GM12875 (cell line): ENCODE results near the gene CNOT10.
"Not testable (repeated sequence)": the region's sequence is repeated elsewhere in the genome, so short reads cannot be mapped to it uniquely, and the experiment has no call there.

Experiments
- H3K4me3 ChIP-seq: one replicate; pipeline ENCODE4 v1.5.1; 2011; ENCODE audit warnings: low read depth, low read length, control low read depth
- TF ChIP-seq, protein P1 (sequence below): IDR thresholded peaks from 2 replicates; pipeline ENCODE4 v1.5.1; 2011; ENCODE audit warnings: low read depth, mild to moderate bottlenecking, control low read depth, inconsistent platforms, low read length, moderate library complexity, borderline replicate concordance; ENCODE audit not compliant: insufficient read depth

The CNOT10 gene

DNA sequence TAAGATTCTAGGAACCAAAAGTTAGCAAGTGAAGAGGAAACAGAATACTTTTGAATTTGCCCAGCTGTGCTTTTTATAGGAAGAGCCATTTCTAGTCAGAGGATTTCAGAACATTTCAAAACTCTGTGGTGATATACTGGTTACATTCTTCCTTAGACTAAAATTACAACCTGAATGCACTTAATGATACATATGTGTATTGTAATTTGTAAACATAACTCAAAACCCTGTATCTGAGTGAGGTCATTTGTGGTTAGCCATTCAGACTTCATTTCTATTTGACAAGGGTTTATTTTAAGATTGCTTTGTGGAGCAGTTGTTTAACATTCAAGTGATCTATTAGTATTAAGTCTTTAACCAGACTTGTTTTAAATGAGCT lies 73.4 kb downstream of the CNOT10 start:
- TF ChIP-seq, protein P1, sequence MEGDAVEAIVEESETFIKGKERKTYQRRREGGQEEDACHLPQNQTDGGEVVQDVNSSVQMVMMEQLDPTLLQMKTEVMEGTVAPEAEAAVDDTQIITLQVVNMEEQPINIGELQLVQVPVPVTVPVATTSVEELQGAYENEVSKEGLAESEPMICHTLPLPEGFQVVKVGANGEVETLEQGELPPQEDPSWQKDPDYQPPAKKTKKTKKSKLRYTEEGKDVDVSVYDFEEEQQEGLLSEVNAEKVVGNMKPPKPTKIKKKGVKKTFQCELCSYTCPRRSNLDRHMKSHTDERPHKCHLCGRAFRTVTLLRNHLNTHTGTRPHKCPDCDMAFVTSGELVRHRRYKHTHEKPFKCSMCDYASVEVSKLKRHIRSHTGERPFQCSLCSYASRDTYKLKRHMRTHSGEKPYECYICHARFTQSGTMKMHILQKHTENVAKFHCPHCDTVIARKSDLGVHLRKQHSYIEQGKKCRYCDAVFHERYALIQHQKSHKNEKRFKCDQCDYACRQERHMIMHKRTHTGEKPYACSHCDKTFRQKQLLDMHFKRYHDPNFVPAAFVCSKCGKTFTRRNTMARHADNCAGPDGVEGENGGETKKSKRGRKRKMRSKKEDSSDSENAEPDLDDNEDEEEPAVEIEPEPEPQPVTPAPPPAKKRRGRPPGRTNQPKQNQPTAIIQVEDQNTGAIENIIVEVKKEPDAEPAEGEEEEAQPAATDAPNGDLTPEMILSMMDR = no peak
- H3K4me3 ChIP-seq = no peak overlapping the region

DNA sequence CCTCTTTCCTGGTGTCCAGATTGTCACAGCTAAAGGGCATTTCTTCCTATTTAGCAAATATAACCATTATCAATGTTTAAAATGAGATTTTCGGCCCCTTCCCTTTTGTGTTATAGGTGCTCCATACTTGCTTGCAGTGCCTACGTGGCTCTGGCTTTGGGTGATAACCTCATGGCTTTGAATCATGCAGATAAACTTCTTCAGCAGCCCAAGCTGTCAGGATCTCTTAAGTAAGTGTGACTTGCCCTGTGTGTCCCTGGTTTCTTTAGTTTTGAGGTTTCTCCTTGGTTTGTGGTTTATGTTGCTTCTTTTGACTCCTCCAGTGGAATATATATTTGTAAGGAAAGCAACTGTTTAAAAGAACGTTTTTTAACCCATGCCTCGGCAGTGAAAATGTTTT lies 74.4 kb downstream of the CNOT10 start:
- TF ChIP-seq, protein P1 = no peak
- no peak overlapping the region for H3K4me3 ChIP-seq

DNA sequence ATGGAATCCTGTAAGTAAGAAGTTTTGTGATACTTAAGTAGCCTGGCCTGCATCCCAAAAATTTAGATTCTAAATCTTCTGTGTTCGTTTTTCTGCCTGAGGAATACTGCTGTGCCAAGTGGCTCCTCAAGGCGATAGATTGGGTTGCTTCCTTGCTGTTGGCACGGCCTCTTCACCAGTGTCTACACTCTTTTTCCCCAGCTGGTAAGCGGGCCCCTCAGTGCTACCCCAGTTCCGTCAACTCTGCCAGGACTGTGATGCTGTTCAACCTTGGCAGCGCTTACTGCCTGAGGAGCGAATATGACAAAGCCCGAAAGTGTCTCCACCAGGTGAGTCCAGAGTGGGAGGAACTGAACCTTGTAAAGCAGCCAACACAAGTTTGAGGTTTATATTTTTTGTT lies 79.5 kb downstream of the CNOT10 start:
- TF ChIP-seq, protein P1 = no peak
- no peak overlapping the region for H3K4me3 ChIP-seq

DNA sequence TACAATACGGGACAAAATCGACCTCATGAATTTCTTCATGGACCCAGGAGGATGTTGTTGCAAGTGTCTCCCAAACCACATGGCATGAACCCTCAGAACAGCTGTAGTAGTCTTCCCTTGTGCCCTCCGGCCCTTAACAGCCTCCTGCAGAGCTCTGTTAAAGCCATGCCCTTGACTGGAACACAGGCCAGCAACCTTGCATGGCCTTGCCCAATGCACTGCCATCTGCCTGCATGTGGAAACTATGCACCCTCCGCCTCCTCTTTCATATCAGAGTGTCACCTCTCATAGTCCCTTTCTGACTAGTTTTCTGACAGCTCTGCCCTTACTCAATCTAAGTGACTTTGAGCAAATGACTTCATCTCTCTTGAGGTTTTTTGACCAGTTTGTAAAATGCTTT lies 93.4 kb downstream of the CNOT10 start:
- TF ChIP-seq, protein P1 = no peak
- H3K4me3 ChIP-seq = no peak overlapping the region

DNA sequence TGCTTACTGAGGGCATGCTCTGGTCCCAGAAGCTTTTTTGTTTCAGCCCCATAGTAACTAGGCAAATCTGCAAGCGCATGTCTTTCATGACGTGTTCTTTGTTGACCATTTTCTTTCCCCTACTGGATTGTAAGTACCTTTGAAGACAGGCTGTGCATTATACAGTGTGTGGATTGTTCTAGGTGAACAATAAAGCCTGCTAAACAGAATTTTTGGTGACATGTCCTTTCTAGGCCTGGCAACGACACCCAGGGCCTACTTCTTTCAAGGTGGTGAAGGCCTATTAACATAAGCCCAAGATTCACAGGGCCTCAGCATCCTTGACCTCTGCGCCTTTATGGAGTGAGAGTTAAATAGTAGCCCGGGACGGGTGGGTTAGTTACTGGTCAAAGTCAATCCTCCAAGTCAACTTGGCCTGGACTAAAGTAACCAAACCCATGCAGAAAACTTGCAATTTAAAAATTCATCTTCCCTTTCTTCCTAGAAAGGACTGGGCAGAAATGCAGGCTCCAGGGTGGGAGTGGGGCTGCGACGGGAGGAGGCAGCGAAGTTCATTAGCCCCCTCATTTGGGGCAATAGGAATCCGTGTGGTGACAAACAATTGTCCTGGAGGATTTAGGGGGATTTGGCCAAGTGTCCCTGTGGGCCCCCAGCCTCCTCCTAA lies 95.2 kb downstream of the CNOT10 start:
- no peak overlapping the region for H3K4me3 ChIP-seq
- TF ChIP-seq, protein P1 = no peak

DNA sequence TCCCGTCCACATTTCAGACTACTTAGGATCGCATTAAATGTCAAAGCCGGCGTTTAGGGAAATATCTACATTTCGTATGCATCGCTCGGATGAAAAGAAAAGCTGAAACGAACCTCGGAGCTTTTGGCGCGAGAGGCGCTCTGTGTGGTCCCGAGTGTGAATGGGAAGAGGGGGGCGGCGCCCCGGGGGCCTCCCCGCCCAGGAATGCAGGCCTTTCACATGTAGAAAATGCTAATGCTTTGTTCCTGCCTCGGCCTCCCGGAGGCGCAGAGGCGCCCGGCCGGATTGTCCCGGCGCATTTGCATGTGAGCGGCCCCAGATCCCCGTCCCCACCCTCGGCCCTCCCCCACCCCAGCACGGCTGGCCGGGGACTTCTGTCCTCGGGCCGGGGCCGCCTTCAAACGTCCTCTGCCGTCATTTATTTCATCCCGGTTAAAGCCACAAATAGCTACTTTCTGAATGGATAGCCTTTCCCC lies 95.8 kb downstream of the CNOT10 start:
- TF ChIP-seq, protein P1 = no peak

DNA sequence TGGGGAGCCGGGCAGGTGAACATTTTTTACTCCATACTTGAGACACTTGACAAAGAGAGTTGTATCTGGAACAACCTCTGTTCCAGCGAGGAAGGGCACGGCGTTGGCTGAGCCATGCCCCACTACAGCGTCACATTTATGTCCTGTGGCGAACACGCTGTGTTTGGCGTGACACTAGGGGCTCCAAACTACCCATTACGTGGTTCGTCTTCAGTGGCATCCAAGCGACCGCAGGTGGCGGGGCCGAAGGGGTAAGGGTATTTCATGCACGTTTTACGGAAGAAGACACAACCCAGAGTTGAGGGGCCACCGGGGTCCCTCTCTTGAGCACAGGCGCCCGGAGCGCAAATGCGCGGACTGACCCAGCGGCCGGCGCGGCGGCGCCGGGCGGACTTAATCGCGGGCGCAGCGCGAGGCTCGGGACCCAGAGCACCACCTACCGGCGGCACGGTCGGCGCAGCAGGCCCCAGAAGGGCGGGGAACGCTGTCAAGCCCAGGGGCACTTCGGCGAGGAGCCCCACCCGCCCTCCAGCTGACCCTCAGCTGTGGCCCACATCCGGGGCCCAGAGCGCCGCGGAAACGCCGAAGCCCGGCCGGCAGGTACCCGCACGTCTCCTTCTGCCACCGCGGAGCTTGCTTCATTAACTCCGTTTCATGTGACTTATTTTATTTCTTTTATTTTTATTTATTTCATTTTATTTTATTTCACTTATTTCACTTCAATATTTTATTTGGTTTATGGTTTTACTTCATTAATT lies 96.4 kb downstream of the CNOT10 start:
- TF ChIP-seq, protein P1 = peak; percentile 95
- peak overlapping the region; percentile 71 for H3K4me3 ChIP-seq

More for the DNA sequence above, 95.8 kb downstream of the CNOT10 start:
- peak overlapping the region; percentile 71 for H3K4me3 ChIP-seq

DNA sequence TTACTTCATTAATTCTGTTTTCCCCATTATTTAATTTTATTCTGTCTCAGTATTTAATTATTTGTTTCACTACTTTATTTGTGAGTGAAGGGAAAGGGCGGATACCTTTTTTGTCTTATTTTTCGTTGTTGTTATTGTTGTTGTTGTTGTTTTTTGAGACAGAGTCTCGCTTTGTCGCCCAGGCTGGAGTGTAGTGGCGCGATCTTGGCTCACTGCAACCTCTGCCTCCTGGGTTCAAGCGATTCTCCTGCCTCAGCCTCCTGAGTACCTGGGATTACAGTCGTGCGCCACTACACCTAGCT lies 96.9 kb downstream of the CNOT10 start:
- H3K4me3 ChIP-seq = not testable (repeated sequence)
